Activated CD4-positive, alpha-beta T cell treated with anti-CD3 and anti-CD28 coated beads, Interleukin-2, amount 50 U/mL, for 1 hour (primary cell): Measurements from ENCODE around the gene SHISAL1.

ENCODE experiments used
- DNase-seq: peaks from one replicate; pipeline ENCODE4 v3.0.0-alpha.2; 2020

SHISAL1 gene

DNA sequence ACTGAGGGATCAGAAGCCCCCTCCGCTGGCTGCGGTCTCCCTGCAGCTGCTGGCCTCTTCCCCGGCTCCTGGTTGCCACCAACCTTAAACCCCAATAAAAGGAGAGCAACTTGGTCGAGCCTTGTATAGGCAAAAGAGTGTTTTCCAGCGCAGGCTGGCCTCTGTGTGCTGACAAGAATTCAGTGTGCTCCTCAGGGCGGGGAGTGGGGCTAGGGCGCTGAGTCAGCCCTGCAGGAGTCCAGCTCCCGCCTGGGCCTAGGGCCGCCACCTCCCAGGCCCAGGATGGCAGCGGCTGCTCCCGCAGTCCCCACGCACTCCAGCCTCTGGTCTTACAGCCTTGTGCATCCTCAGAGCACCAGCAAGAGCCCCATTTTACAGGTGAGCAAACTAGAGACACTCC is at the start of gene SHISAL1:
Gene SHISAL1 (minus strand): TSS at position 186 of the 400 bp plus-strand sequence. CDS start 12,006 bp downstream, outside the sequence.
- DNase-seq = no peak

DNA sequence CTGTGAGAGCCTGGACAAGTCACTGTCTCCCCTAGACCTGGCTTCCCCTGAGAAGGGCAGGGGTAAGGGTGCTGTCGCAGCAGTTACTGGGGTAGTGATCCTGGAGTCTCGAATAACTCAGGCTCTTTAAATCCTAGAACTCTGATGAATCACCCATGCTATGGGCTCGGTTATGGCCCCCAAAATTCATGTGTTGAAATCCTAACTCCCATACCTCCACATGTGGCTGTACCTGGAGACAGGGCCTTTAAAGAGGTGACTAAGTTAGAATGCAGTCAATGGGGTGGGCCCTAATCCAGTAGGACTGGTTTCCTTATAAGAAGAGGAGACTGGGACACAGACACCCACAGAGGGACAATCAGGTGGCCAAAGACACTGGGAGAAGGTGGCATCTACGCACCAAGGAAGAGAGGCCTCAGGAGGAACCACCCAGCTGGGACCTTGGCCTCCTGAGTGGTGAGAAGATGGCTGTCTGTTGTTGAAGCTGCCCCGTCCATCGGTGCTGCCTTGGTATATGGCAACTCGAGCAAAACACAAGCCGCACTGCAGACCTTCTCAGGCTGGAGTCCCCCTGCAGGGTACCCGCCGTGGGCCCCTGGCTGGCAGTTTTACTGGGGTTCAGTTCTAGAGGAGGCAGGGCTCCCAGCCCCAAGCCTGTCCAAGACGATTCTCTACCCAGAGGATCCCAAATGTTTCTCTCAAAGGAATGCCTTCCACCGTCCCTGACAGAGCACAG is 48.8 kb upstream of the SHISAL1 start:
- DNase-seq = no peak

DNA sequence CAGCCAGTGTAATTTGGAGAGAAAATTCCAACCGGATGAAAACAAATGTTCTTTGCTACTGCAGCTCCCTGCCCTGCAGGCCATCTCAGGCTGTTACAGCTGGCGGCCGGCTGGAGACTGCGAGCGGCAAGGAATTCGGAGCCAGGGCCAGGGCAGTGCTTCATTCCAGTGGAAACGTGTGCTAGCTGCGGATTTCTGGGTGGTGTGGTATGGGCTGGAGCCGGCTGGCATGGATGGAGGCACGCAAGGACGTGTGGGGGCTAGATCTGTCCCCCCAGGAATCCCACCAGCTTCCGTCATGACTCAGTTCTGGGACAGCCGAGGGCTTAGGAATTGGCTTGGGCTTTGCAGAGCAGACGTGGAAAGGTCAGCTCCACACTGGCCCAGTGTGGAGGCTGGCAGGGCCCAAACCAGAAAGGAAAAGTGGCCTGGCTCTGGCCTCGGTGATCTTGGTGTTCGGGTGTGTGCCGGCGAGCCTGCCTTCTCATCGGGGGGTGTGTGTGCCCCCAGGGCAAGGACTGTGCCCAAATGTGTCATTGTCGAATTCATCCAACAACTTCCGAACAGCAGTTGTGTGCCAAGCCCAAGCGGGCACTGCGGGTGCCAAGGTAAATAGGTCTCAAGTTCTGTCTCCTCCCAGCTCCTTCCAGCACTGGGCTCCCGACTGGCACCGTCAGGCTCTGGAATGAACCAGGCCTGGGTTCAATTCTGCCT is 48.1 kb upstream of the SHISAL1 start:
- DNase-seq = no peak

DNA sequence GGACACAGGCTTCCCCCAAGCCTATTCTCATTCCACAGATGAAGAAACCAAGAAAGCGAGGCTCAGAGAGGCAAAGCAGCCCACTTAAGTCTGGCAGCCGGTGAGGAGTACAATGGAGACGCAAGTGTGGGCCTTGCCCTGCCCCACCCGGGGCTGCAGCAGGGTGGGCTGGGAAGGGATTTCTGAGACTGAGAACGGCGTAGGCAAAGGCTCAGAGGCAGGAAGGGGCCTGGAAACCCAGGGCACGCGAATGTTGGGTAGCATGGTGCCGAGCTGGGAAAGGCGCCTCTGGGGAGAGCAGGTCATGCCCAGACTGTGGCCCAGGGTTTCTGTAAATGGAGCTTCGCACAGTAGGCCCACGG is 47.5 kb upstream of the SHISAL1 start:
- no peak for DNase-seq

DNA sequence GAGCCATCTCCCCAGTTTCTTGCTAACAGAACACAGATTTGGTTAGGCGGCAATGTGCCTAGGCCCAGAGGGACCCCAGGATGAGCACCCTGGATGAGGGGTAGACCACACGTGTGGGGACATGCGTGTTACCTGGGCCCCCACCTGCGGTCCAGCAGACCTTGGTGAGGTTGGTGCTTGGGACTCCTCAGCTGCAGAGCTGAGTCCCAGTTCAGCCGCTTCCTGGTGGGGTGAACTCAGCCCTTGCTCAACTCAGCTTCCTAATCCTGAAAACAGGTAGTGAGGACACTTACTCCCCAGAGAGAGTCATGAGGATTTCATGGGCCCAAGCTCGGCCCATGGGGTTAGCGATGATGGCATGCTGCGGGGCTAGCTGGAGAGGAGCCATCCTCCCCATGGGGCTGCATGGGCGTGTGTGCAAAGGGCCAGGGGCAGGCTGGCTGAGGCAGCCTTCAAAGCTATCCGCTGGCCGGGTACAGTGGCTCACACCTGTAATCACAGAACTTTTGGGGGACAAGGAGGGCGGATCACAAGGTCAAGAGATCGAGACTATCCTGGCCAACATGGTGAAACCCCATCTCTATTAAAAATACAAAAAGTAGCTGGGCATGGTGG is 46.9 kb upstream of the SHISAL1 start:
- no peak for DNase-seq

DNA sequence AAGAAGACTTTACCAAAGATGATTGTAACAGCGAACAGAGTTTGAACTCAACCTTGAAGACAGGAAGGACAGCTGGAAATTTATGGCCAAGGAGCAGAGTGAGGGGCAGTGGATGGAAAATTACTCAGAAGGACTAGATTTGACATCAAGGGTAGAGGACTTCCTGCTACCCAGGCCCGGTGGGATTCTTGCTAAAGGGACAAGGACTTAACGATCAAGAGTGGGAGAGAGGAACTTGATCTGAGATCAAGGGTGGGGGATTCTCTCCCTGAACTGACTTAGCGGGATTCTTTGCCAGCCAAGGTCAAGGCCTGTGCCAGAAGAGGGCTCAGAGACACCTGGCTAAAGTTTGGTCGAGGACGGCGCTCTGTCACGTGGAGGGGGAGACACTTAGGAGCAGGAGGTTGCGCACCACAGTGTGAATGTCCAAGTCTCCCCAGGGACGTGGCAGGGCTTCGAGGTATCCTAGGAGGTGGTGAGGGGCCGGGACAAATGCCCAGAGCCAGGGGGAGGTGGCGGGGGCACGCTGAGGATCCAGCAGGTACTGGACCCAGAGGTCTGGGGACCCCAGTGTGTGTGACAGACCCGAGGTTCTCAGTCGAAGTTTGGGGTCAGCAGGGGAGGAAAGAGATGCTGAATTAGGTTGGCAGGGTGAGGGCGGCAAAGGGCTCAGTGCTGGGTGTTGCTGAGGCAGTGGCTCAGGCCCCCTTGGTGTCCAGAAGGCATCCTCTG is 46.1 kb upstream of the SHISAL1 start:
- no peak for DNase-seq

DNA sequence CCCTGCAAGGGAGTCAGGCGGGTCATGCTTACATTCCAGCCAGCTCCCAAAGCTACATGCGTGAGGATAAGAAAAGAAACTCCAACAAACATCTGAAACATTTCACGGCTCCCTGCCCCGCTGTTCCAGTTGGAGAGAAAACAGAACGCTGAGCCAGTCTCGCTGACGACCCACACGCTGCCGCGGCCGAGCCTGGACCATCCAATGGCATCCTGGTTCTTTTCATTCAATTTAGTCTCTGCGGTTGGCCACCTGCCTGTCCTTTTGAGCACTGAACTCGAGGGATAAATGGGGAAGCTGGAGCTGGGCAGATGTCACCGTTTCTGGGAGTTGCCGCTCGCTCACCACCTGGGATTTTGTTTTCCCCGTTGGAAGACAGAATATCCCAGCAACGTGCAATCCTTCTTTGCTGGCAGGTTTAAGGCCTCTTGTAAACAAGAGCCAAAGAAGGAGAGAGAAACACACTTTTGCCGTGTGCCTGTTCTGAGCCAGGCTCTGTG is 45.3 kb upstream of the SHISAL1 start:
- no peak for DNase-seq

DNA sequence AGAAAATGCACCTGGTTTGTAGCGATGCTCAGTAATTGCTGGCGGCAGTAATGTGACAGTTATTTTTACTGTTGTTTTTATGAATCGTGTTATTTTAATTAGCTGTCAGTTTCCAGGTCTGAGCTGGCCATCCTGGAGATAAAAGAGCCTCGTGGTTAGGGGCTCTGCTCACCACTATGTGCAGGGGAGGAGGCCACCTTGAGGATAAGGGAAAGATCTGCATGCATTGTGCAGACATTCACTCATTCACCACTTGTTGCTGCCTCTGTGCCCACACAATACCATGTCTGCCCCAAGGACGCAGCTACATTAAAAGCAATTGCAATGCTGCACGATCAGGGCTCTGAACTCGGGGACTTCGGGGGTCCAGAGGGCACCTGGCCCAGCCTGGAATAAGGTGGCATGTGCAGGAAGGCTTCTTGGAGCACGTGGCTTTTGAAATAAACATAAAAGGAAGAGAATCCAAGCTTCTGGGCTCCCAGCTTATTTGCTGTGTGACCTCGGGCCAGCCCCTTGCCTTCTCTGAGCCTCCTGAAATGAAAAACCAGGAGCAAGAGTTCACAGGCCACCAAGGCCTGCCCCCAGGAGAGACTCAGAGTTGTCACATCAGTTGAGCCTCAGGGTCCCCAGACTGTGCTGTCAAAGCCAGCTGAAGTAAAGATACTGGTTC is 44.7 kb upstream of the SHISAL1 start:
- DNase-seq = no peak

DNA sequence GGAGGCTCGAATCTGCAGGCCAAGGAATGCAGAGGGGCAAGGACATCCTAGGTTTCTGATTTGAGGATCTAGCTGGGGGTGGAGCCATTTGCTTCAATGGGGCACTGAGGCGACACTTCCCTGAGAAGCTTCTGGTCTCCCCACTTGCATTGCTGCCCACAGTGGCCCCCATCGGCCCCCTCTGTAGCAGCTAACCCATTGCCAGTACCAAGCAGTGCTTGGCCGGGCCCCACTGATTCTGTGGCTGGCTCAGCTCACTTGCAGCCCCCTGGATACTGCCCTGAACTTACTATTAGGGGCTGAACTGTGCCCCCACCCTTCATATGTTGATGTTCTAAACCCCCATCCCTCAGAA is 42.9 kb upstream of the SHISAL1 start:
- DNase-seq = no peak

DNA sequence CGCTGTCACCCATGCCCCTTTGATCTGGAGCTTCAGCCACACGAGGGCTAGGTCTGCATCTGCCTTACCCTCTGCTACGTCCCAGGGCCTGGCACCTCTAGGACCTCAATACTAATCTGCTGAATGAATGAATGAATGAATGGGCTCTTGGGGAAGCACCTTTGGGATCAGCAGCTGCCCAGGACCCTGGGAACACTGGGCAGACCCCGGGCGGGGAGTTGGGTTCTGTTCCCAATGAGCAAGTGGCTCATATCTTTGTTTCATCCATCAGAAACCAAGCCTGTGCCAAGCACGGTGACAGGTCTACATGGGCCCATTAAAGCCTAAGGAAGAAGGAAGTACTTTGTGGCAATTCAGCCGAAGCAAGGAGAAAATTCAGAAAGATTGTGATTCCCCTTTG is 41.5 kb upstream of the SHISAL1 start:
- no peak for DNase-seq

DNA sequence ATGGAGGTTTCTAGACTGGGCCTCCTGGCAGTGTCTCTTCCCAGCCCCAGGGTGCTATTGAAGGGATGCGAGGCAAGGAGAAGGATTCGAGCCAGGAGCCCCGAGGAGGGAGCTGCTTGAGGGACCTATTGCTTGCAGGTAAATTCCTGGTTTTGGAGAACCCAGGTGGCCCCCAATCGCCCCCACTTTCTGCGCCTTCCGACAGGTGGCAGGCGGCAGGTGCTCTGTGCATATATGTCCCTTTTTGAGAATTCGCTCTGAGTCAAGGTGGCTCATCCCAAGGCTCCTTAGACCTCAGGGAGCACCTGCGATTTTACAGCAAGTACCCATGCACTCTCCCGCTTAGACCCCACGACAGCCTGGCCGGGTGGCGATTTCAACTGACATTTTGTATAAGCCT is 40.3 kb upstream of the SHISAL1 start:
- no peak for DNase-seq

DNA sequence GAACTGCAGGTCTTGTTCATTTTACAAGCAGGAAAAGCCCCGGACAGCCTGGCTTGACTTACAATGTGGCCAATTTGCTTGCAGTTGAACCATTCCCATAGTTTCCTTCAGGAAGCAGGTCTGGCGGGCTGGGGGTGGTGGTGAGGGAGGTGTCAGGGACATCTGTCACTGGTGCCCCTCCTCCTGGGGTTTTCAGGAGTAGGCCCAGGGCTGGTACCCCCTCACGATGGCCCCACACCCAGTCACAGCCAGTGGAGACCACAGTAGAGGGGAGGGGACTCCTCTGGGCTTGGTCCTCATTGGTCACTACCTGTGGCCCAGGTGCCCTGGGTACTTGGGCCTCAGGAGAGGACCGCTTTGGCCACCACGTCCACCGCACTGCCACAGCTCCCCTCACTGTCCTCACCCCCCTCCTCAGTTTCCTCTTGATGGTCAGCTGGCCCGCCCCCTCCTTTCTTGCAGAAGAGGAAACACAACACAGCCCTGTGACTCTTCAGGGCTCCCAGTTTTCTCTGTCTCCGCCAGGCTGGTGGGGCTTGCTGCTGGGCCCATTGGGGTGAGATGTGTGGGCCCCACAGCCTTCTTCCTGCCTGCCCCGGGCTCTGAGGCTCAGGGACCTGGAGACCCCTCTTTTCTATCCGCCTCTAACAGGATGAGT is 39.8 kb upstream of the SHISAL1 start:
- no peak for DNase-seq

DNA sequence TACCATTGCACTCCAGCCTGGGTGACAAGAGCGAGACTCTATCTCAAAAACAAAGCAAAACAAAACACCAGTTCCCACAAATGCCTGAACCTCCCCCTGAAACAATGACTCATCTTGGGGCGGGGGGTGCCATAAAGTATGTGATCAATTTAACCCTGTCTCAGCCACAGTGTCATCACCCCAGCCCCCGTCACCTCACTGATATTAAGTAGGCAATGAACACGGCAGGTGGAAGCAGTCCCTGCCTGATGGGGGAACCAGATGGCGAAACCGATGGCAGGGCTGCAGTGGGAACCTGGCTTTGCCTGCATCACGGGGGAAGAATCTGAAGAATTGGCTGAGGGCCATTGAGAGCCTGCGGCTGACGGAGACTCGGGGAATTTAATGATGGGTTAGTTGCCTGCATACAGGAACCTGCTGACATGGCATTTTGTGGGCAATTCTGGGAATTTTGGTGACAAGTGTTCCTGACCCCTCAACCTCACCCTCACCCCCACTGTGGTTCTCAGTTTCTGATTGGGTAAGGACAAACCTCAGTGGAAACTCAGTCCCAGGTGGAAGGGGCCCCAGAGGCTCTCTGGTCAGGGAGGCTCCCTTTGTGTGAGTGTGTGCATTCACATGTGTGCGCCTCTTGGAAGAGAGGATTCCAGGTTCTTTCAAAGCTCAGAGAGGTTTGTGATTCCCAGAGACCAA is 39.1 kb upstream of the SHISAL1 start:
- DNase-seq = peak; percentile 5

DNA sequence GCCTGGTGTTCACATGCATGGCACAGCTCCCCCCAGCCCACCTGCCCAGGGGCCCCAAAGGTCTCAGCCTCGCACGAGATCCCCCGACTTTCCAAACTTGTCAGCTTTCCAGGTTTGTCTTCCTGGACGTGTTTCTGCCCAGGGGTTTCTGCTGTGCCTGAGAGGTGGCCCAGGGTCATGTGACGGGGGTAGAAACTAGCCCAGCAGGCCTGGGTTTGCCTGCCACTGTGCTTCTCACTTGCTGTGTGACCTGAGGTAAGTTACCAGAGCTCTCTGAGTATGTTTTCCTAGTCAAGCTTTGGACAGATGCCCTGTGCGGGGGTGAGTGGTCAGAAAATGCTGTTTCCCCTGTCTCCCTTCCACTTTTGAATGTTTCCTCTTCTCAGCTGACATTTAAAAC is 38.3 kb upstream of the SHISAL1 start:
- no peak for DNase-seq

DNA sequence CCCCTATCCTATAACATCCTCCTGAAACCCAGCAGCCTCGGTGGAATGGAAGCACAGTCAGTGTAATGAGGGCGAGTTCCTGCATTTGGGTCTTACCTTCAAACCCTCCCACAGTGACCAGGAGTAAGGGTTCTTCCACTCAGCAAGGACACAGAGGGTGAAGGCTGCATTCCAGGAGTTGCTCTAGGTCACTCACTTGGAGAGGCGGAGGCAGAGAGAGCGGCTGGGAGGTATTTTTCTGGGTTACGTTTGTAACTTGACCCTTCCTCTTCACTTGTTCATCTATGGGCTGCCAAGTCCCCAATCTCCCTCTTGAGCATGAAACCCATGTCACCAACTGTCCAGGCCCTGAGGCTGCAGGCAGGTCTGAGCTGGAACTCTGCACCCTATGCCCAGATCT is 36.8 kb upstream of the SHISAL1 start:
- DNase-seq = no peak

DNA sequence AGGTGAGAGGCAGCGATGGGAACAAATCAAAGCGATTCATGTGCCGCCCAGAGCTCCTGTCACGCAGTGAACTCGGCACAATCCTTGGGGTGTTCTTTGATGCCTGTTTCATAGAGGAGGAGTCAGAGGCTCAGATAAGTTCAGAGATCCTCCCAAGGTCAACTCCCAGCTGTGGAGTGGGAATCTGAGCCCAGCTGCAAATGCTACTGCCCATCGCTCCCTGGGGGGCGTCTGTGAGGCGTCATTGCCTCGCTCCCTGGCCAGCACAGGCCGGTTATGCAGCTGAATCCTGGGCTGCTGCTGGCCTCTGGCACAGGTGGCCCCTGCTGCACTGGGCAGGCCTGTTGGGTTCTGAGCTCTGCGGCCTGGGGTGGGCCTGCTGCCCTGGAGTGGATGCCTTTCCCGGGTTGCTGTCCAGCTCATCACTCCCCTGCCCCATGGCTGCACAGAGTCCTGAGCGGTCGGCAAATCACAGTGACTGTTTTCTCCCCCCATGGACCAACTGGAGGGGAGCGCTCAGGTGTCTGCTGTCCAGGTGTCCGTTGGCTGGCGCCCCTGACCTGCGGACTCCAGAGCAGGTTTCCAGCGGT is 36.3 kb upstream of the SHISAL1 start:
- no peak for DNase-seq

DNA sequence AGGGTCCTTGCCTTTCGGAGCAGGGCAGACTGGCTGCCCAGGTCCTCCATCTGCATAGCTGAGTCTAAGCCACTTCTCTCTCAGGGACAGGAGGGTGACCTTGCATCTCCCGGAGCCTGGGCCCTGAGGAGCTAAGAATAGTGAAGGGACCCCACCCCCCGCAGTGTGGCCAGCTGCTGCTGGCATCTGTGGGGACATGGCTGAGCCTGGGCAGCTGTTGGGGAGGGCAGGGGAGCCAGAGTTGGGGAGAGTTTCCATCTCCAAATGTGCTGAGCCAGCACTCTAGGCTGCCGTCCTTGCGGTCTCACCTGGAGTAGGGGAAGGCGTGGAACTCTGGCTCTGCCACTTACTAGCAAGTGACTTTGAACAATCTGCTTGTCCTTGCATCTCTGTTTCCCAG is 34.8 kb upstream of the SHISAL1 start:
- no peak for DNase-seq

DNA sequence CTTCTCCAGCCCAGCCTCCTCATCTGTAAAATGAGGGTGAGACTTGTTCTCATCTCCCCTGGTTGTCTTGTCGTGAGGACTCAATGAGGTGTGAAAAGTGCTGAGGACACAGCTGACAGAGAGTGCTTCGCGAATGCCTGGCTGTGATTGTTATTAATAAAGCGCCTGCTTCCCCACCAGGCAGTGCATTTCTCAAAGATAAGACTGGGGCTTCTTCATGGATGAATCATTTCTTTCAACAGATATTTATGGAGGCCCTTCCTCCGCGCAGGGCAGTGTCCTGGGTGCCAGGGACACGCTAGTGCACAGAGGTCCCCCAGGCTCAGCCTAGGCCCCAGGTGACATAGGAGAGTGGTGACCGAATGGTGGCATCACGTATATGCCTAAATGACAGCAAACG is 34.3 kb upstream of the SHISAL1 start:
- no peak for DNase-seq

DNA sequence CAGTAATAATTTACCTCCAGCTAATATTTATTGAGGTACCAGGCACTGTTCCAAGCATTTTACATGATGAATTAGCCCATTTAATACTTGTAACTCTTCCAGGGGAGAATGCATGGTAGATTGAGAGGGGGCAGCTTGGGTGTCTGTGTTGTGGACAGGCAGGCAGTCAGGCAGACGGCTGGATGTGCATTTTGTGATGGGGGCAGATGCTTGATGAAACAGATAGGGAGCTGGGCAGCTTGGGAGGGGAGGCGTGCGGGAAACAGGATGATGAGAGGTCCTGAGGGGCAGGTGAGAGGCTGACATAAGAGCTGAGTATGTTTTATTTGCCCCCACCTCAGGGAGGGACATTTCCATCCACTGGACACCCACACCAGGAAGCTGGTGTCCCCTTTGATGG is 33.1 kb upstream of the SHISAL1 start:
- DNase-seq = no peak

DNA sequence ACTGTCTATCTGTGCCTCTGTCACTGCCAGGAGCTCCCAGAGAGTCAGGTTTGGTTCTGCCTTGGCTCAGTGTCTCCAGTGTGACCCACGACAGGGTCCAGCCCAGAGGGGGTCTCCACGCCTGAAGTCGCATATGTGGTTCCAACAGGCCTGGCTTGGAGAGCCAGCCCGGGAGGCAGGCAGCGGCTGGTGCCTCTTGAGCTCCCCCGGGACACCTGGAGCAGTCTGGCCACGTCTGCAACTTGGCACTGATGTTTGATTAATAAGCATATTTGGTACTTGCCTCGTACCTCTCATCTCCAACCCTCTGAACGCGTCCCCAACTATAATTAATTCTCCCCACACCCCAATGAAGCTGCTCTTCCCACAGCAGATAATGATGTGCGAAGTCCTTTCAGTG is 31.7 kb upstream of the SHISAL1 start:
- DNase-seq = no peak

DNA sequence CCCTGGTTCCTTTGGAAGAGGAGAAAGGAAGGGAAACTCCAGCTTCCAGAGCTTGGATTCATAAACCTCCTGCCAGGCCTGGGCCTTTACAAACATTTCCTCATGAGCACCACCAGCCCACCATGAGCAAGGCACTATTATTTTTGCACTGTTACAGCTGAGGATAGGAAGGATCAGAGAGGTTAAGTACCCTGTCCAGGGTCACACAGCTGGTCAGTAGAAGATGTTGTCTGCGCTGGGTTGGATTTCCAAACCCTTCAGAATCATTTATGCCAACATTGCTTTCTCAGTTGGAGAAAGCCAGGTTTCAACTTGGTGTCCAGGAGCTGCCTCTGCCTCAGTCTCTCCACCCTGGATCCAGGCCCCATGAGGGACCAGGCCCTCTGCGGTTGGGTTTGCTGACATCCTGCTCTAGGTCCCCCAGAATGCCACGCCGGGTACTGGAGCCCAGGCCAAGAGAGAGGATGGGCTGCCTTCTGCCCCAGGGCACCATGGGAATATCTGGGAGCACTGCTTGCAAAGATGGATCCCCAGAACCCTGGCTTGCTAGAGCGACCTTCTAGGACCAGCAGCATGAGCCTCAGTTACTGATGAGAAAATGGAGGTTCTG is 29.7 kb upstream of the SHISAL1 start:
- no peak for DNase-seq
